Measurements from ENCODE around the gene LRP2.
A peak's percentile ranks its signal among the peaks of the same experiment; 100 is the strongest.

LRP2 gene

GRCh38 chr2:169114056-169114455 lies 248.3 kb downstream of the LRP2 start:
- DNase-seq: no peak

GRCh38 chr2:169112841-169113240 lies 249.5 kb downstream of the LRP2 start:
- no peak for DNase-seq

- DNase-seq: no peak
Observed at GRCh38 chr2:169110916-169111315, 251.4 kb downstream of the LRP2 start.

- DNase-seq: no peak
Observed at GRCh38 chr2:169110419-169110818, 251.9 kb downstream of the LRP2 start.

GRCh38 chr2:169109502-169110409 lies 252.6 kb downstream of the LRP2 start:
- peak; percentile 67 for DNase-seq

GRCh38 chr2:169108099-169108884 lies 254.0 kb downstream of the LRP2 start:
- DNase-seq: no peak

- no peak for DNase-seq
Observed at GRCh38 chr2:169107645-169108044, 254.7 kb downstream of the LRP2 start.

- no peak for DNase-seq
Observed at GRCh38 chr2:169106563-169107545, 255.5 kb downstream of the LRP2 start.

- DNase-seq: no peak
Observed at GRCh38 chr2:169106134-169106533, 256.2 kb downstream of the LRP2 start.

GRCh38 chr2:169105476-169105875 lies 256.9 kb downstream of the LRP2 start:
- no peak for DNase-seq

GRCh38 chr2:169104848-169105247 lies 257.5 kb downstream of the LRP2 start:
- no peak for DNase-seq

- no peak for DNase-seq
Observed at GRCh38 chr2:169095621-169096105, 266.7 kb downstream of the LRP2 start.

- no peak for DNase-seq
Observed at GRCh38 chr2:169094676-169095075, 267.7 kb downstream of the LRP2 start.

GRCh38 chr2:169093535-169093934 lies 268.8 kb downstream of the LRP2 start:
- no peak for DNase-seq

- DNase-seq: no peak
Observed at GRCh38 chr2:169091761-169092519, 270.4 kb downstream of the LRP2 start.

- DNase-seq: no peak
Observed at GRCh38 chr2:169091256-169091655, 271.1 kb downstream of the LRP2 start.

- DNase-seq: no peak
Observed at GRCh38 chr2:169090133-169090820, 272.1 kb downstream of the LRP2 start.

- no peak for DNase-seq
Observed at GRCh38 chr2:169089182-169089581, 273.2 kb downstream of the LRP2 start.

- DNase-seq: no peak
Observed at GRCh38 chr2:169087757-169088379, 274.5 kb downstream of the LRP2 start.

- DNase-seq: no peak
Observed at GRCh38 chr2:169086893-169087467, 275.4 kb downstream of the LRP2 start.
